Tibial artery (tissue), 4 donors: ENCODE measurements around the gene GCGR.

ENCODE experiments used
- DNase-seq, 2 donors: peaks; one replicate each; pipeline ENCODE4 v3.0.0-alpha.2; 2019
- H3K27ac ChIP-seq, 2 donors: fragments of 200-600 bp; sonication (generic) in 1 of 2; 1 replicate in 1 of 2; 2 replicates in 1 of 2; pipeline ENCODE4 v1.5.1; 2018 to 2019; ENCODE audit warnings: mild to moderate bottlenecking in 1 of 2
- H3K27me3 ChIP-seq, 2 donors: fragments of 200-600 bp; sonication (generic) in 1 of 2; one replicate each; pipeline versions ENCODE4 v1.5.1 to v1.6.0; 2016 to 2019
- H3K36me3 ChIP-seq, 3 donors: fragments of 200-600 bp; sonication (generic) in 2 of 3; one replicate each; pipeline ENCODE4 v1.5.1; 2016 to 2019; ENCODE audit warnings: mild to moderate bottlenecking in 2 of 3
- H3K4me1 ChIP-seq, 4 donors: fragments of 200-600 bp; sonication (generic) in 2 of 4; 1 replicate in 3 of 4; 2 replicates in 1 of 4; pipeline ENCODE4 v1.5.1; 2016 to 2019
- H3K4me3 ChIP-seq, 2 donors: fragments of 200-600 bp; sonication (generic) in 1 of 2; 1 replicate in 1 of 2; 2 replicates in 1 of 2; pipeline ENCODE4 v1.5.1; 2018 to 2019; ENCODE audit warnings: mild to moderate bottlenecking in 2 of 2
- H3K9me3 ChIP-seq, 3 donors: fragments of 200-600 bp; sonication (generic) in 1 of 3; one replicate each; pipeline ENCODE4 v1.5.1; 2016 to 2019
- intact Hi-C: fragments of 100-400 bp; cut with DNase I; formaldehyde crosslinking; loops from one replicate; pipeline ENCODE4 v1.15.0; 2023; ENCODE audit warnings: low total_unique reads
- TF ChIP-seq, protein P1 (sequence below), 2 experiments: fragments of 200-600 bp in 1 of 2; fragments of 450-650 bp in 1 of 2; IDR thresholded peaks; one replicate each; pipeline ENCODE4 v1.5.1; 2017 to 2019; ENCODE audit warnings: antibody characterized with exemption in 2 of 2, mild to moderate bottlenecking in 1 of 2, moderate library complexity in 1 of 2

The GCGR gene

DNA sequence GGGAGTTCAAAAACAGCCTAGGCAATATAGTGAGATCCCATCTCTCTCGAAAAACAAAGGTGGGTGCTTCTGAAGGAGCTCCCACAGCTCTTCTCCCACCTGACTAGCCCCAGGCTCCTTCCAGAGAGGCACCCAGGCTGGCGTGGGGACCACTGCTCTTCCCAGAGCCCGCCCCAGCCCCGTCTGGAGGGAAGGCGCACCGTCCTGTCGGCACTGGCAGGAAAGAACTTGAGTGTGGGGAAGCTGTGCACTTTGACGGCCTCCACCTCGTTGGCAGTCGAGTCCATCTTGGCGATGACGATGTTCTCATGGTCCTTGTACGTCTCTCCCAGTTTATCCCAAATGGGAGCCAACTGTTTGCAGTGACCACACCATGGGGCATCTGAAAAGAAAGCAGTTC is 41.4 kb downstream of the GCGR start:
- TF ChIP-seq, protein P1, sequence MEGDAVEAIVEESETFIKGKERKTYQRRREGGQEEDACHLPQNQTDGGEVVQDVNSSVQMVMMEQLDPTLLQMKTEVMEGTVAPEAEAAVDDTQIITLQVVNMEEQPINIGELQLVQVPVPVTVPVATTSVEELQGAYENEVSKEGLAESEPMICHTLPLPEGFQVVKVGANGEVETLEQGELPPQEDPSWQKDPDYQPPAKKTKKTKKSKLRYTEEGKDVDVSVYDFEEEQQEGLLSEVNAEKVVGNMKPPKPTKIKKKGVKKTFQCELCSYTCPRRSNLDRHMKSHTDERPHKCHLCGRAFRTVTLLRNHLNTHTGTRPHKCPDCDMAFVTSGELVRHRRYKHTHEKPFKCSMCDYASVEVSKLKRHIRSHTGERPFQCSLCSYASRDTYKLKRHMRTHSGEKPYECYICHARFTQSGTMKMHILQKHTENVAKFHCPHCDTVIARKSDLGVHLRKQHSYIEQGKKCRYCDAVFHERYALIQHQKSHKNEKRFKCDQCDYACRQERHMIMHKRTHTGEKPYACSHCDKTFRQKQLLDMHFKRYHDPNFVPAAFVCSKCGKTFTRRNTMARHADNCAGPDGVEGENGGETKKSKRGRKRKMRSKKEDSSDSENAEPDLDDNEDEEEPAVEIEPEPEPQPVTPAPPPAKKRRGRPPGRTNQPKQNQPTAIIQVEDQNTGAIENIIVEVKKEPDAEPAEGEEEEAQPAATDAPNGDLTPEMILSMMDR (IDR thresholded peaks at IDR 0.05), result no peak
- Histone ChIP-seq H3K4me1 (peaks cover 0 to 15% (median 0%) of the 10 kb centered on the region in 4 donors), H3K4me3 (no peak overlapping the region), H3K27ac (no peak overlapping the region), H3K27me3 (no peaks in the 10 kb centered on the region), H3K36me3 (peaks cover 56 to 77% (median 69%) of the 10 kb centered on the region in 3 donors), H3K9me3 (no peaks in the 10 kb centered on the region)
- no peak for DNase-seq
- intact Hi-C loops, result no loop called here

DNA sequence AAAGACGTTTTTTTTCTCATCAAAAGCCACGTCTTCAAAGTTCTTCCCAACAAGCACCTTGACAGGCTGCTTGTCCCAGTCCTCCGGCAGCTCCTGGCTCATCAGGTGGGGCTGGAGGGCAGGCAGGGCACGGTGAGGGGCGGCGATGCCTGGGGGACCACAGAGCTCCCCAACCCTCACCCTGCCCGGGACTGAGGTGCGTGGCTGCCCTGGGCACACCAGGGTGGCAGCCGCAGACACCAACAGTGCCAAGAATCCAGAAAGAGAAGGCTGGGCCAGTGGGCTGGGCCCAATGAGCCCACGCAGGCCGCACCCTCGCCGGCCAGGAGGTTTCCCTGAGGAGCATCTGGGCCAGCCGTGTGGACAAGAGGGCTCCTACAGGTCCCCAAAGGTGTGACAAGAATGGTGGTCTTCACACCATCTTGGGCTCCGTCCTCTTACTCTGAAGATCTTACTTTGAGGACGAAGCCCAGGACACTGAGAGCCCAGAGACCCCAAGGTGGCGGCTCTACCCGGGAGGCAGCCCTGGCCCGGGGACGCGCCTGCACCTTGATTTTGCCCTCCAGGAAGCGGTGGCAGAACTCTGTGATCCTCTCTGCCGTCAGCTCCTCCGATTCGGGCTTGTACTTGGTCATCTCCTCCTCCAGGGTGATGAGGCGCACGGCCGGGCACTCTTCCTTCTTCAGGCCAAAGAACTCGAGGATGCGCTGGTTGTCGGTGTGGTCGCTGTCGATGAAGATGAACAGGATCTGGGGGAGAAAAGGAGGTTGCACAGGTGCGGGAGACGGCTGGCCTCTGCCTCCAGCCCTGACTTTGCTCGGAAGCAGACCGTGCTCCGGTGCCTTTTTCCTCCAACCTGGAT is 42.2 kb downstream of the GCGR start:
- Histone ChIP-seq H3K27me3 (no peaks in the 10 kb centered on the region), H3K4me1 (peaks cover 0 to 9% (median 0%) of the 10 kb centered on the region in 4 donors), H3K36me3 (peaks cover 59 to 85% (median 77%) of the 10 kb centered on the region in 3 donors), H3K9me3 (no peaks in the 10 kb centered on the region), H3K4me3 (no peak overlapping the region), H3K27ac (no peak overlapping the region)
- DNase-seq, result no peak
- intact Hi-C loops, result no loop called here
- TF ChIP-seq, protein P1 (IDR thresholded peaks at IDR 0.05), result no peak

DNA sequence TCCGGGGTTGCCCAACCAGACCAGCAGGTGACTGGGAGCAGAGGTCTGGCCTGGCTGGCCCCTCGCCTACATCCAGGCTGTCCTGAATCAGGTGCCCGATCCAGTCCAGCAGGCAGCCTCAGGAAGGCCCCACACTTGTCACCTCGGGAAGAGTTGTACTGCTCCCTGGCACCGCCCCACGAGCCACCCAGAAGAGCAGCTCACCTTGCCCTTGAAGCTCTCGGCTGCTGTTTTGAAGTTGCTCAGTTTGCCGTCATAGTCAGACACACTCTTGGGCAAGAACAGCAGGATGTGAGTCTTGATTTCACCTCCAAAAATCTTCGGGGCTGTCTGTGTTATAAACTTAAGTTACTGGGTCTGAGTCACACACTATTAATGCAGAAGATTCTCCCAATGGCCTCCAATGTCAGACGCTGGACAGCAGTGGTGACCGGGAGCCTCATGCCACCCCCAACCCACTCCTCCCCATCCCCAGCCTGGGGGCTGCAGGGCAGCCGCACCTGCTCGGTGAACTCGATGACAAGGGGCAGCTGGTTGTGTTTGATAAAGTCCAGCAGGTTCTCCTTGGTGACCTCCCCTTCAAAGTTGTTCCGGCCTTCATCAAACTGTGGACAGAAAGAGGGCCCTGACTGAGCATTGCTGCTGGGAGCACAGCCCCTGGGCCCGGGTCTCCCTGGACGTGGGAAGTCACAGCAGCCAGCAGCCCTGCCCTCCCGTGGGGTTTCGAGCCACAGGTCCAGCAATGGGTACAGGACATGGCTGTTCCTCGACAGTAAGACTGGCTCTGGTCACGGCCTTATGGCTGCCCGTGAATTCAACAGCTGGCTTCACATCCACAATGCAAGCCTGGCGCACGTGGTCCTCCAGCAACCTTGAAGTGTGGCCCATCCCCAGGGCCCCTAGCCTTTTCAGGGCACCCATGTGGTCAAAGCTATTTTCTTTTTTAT is 43.1 kb downstream of the GCGR start:
- Histone ChIP-seq H3K9me3 (no peaks in the 10 kb centered on the region), H3K36me3 (peaks cover 65 to 94% (median 86%) of the 10 kb centered on the region in 3 donors), H3K27me3 (no peaks in the 10 kb centered on the region), H3K4me3 (no peak overlapping the region), H3K4me1 (peaks cover 0 to under 1% (median 0%) of the 10 kb centered on the region in 4 donors), H3K27ac (no peak overlapping the region)
- TF ChIP-seq, protein P1 (IDR thresholded peaks at IDR 0.05), result no peak
- intact Hi-C loops, result no loop called here
- no peak for DNase-seq

- TF ChIP-seq, protein P1 (IDR thresholded peaks at IDR 0.05), result no peak
- Histone ChIP-seq H3K4me3 (no peak overlapping the region), H3K27ac (no peak overlapping the region), H3K4me1 (no peaks in the 10 kb centered on the region), H3K27me3 (no peaks in the 10 kb centered on the region), H3K36me3 (peaks cover 68 to 98% (median 91%) of the 10 kb centered on the region in 3 donors), H3K9me3 (no peaks in the 10 kb centered on the region)
- intact Hi-C loops, result no loop called here
- DNase-seq, result no peak
Measured at GRCh38 chr17:81849457-81849856, 45.5 kb downstream of the GCGR start.

GRCh38 chr17:81851423-81851822 is 47.5 kb downstream of the GCGR start:
- no peak overlapping the region for H3K27ac ChIP-seq
- no peak overlapping the region for H3K4me3 ChIP-seq
- peaks cover 57 to 98% (median 86%) of the 10 kb centered on the region in 3 donors for H3K36me3 ChIP-seq
- intact Hi-C loops, result no loop called here
- TF ChIP-seq, protein P1 (IDR thresholded peaks at IDR 0.05), result no peak
- DNase-seq, result no peak
- H3K27me3 ChIP-seq, result no peaks in the 10 kb centered on the region
- no peaks in the 10 kb centered on the region for H3K9me3 ChIP-seq
- H3K4me1 ChIP-seq, result peaks cover 0 to 6% (median 0%) of the 10 kb centered on the region in 4 donors
